Right atrium auricular region (tissue), 2 donors: Measurements from ENCODE around the gene AKT1S1. TPM values are rescaled to one million over a fixed set of nuclear protein-coding genes. Genes with fewer than 3 reads are reported as not detected.

ENCODE experiments used
- DNase-seq: peaks from one replicate; pipeline ENCODE4 v3.0.0-alpha.2; 2019; ENCODE audit warnings: low spot score
- H3K27ac ChIP-seq, 2 donors: fragments of 200-600 bp; sonication (generic); 1 replicate in 1 of 2; 2 replicates in 1 of 2; pipeline ENCODE4 v1.5.1; 2016 to 2019
- H3K27me3 ChIP-seq, 2 donors: fragments of 200-600 bp; sonication (generic); one replicate each; pipeline versions ENCODE4 v1.5.1 to v1.6.0; 2017 to 2019
- H3K36me3 ChIP-seq: fragments of 200-600 bp; sonication (generic); one replicate; pipeline ENCODE4 v1.5.1; 2016
- H3K4me1 ChIP-seq, 2 donors: fragments of 200-600 bp; sonication (generic); one replicate each; pipeline versions ENCODE4 v1.5.1 to v1.6.0; 2017 to 2019
- H3K4me3 ChIP-seq, 2 donors: fragments of 200-600 bp; sonication (generic); 1 replicate in 1 of 2; 2 replicates in 1 of 2; pipeline ENCODE4 v1.5.1; 2017 to 2019; ENCODE audit warnings: mild to moderate bottlenecking in 1 of 2, moderate library complexity in 1 of 2
- H3K9me3 ChIP-seq, 2 donors: fragments of 200-600 bp; sonication (generic); one replicate each; pipeline ENCODE4 v1.5.1; 2019
- CTCF ChIP-seq, 2 donors: fragments of 200-600 bp; sonication (generic); IDR thresholded peaks; one replicate each; pipeline ENCODE4 v1.5.1; 2019; ENCODE audit warnings: antibody characterized with exemption in 2 of 2
- total RNA-seq, 2 donors: library from RNA; depleted of rRNA; stranded (reverse); fragments of >200 nt; gene quantifications; one replicate each; pipeline ENCODE4 v1.1.0, GENCODE V29; 2016

The AKT1S1 gene
- total RNA-seq, 2 donors from 2014 or later = 20.6 to 25.8 TPM

DNA sequence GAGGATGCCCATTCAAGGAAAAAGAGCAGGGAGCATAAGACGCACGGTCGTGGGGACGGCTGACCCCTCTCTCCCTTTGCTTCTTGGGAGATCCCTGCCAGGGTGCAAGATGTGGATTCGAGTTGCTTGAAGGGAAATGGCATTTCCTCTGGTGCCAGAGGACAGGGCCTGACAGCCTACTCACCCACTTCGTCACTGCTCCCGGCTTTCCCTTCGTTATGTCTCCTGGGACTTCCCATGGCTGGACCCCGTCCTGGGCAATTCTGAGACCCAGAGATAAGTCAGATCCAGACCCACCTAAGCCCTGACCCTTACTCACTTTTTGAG, 1.6 kb upstream of the AKT1S1 start:
- Histone ChIP-seq H3K27ac (peak overlapping the region; percentile 98), H3K36me3 (peaks cover 36% of the 10 kb centered on the region), H3K4me1 (peaks cover 0 to 28% of the 10 kb centered on the region in 2 donors), H3K4me3 (peak overlapping the region in 1 of 2 donors; percentile 90), H3K27me3 (no peaks in the 10 kb centered on the region), H3K9me3 (no peaks in the 10 kb centered on the region)
- TF ChIP-seq CTCF (IDR thresholded peaks at IDR 0.05) = no peak
- DNase-seq = no peak

GRCh38 chr19:49877879-49878743, 956 bp upstream of the AKT1S1 start:
- Histone ChIP-seq H3K4me1 (peaks cover 0 to 28% of the 10 kb centered on the region in 2 donors), H3K36me3 (peaks cover 30% of the 10 kb centered on the region), H3K27ac (peak overlapping the region; percentile 98), H3K4me3 (peak overlapping the region; percentile 61 to 90), H3K27me3 (no peaks in the 10 kb centered on the region), H3K9me3 (no peaks in the 10 kb centered on the region)
- DNase-seq = peak; percentile 98
- no peak for TF ChIP-seq CTCF (IDR thresholded peaks at IDR 0.05)

DNA sequence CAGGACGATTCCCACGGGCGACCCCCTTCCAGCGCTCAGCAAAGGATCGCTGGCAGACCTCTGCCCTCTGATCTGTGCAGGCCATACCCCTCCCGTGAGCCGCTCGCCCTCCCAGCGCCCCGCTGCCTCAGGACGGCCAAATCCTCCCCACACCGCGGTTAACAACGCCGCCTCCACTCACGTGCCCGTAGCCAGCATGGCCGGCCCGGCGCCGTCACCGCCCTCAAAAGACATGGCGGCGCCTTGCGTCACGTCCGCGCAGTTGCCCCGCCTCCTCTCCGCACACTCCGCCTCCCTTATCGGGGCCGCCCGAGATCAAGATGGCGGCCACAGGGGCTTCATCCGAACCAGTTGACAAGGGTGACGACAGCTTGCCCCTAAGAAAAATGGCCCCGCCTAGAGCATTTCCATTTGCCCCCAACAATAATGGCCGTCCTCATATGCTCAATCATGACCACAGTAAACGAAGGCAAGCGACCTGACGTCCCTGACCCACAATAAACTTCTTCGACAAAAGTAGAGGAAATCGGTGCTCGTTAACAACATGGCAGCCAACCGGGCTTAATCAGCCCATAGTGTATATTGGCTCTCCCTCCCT, 634 bp downstream of the AKT1S1 start:
- Histone ChIP-seq H3K36me3 (peaks cover 15% of the 10 kb centered on the region), H3K27ac (peak overlapping the region; percentile 98), H3K27me3 (no peaks in the 10 kb centered on the region), H3K9me3 (no peaks in the 10 kb centered on the region), H3K4me1 (peaks cover 0 to 28% of the 10 kb centered on the region in 2 donors), H3K4me3 (peak overlapping the region; percentile 90 to 91)
- DNase-seq = peak; percentile 99
- no peak for TF ChIP-seq CTCF (IDR thresholded peaks at IDR 0.05)

DNA sequence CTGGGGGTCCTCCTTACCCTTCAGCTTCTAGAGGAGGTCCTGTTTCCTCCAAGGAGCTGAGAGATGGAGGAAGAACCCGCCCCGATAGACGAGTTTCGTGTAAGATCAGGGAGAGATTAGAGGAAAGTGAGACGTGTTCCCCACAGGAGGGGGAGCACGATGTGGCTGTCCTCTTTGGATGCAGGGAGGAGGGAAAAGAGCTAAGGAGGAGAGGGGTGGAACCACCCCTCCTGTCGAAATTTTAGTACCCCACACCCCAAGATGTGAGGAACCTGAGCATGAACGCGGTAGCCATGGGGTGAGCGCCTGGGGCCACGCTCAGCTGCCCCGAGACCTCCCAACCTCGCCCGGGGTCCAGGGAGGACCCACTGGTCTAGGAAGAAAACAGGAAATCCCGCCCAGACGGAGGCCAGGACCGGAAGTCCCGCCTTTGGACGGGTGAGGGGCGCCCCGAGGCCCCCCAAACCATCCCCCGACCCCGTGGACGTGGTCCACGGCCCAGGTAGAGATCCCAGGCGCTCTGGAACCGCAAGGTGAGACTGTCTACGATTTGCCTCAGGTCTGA, 1.2 kb downstream of the AKT1S1 start:
- peaks cover 15% of the 10 kb centered on the region for H3K36me3 ChIP-seq
- H3K27ac ChIP-seq = peak overlapping the region; percentile 98
- no peak for TF ChIP-seq CTCF (IDR thresholded peaks at IDR 0.05)
- no peak for DNase-seq
- H3K9me3 ChIP-seq = no peaks in the 10 kb centered on the region
- peaks cover 0 to 28% of the 10 kb centered on the region in 2 donors for H3K4me1 ChIP-seq
- no peaks in the 10 kb centered on the region for H3K27me3 ChIP-seq
- H3K4me3 ChIP-seq = peak overlapping the region; percentile 90 to 91

DNA sequence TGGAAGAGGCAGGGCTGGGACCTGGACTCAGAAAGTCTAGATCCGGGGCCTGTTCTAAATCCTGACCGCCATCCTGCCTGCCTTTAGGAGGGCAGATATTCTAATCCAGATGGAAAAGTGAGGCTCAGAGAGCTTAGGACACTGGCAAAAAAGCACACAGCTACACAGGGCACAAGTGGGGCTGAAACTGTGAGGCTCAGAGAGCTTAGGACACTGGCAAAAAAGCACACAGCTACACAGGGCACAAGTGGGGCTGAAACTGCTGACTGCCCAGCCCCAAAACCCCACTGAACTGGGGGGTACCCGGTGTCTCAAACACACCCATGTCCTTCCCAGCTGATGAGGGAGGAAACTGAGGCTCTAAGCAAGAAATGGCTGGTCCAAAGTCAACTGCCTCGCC, 2.0 kb downstream of the AKT1S1 start:
- no peak for TF ChIP-seq CTCF (IDR thresholded peaks at IDR 0.05)
- H3K4me3 ChIP-seq = peak overlapping the region in 1 of 2 donors; percentile 90
- no peaks in the 10 kb centered on the region for H3K9me3 ChIP-seq
- H3K27ac ChIP-seq = peak overlapping the region; percentile 98
- peaks cover 0 to 35% of the 10 kb centered on the region in 2 donors for H3K4me1 ChIP-seq
- peaks cover 9% of the 10 kb centered on the region for H3K36me3 ChIP-seq
- H3K27me3 ChIP-seq = no peaks in the 10 kb centered on the region
- DNase-seq = no peak
